K562 (cell line): ENCODE measurements around the gene LIPH. TPM values are rescaled to one million over a fixed set of nuclear protein-coding genes. Genes with fewer than 3 reads are reported as not detected.

Source experiments
- ADNP ChIP-seq: fragments of 200-800 bp; sonication (Bioruptor generic); IDR thresholded peaks from 2 replicates; pipeline ENCODE4 v1.6.1; 2016; ENCODE audit warnings: missing genetic modification characterization, missing compliant biosample characterization
- COPS2 ChIP-seq: fragments of 450-650 bp; conservative IDR thresholded peaks from 2 replicates; pipeline ENCODE4 v1.6.1; 2016; ENCODE audit warnings: mild to moderate bottlenecking, moderate library complexity
- ETV5 ChIP-seq: sonication (generic); formaldehyde crosslinking; IDR thresholded peaks from 2 replicates; pipeline ENCODE4 v1.4.0; 2020; ENCODE audit warnings: low read depth, mild to moderate bottlenecking, missing genetic modification reagents
- FOXM1 ChIP-seq, 2 experiments: fragments of 450-650 bp in 1 of 2; sonication (generic) in 1 of 2; formaldehyde crosslinking in 1 of 2; IDR thresholded peaks; 2 replicates each; pipeline versions ENCODE4 v1.6.1 to v1.9.0; 2017 to 2022; ENCODE audit warnings: low read depth in 2 of 2, mild to moderate bottlenecking in 2 of 2, missing genetic modification reagents in 1 of 2, moderate library complexity in 1 of 2
- FOXP4 ChIP-seq: sonication (generic); formaldehyde crosslinking; IDR thresholded peaks from 2 replicates; pipeline ENCODE4 v1.8.0; 2022; ENCODE audit warnings: mild to moderate bottlenecking, missing genetic modification reagents, borderline replicate concordance
- HES1 ChIP-seq: fragments of 450-650 bp; IDR thresholded peaks from 2 replicates; pipeline ENCODE4 v1.6.1; 2016; ENCODE audit warnings: low read depth, mild to moderate bottlenecking, moderate library complexity
- HMGXB4 ChIP-seq: sonication (generic); formaldehyde crosslinking; IDR thresholded peaks from 2 replicates; pipeline ENCODE4 v1.8.1; 2023; ENCODE audit warnings: mild to moderate bottlenecking, missing genetic modification reagents
- IRF2 ChIP-seq: sonication (generic); formaldehyde crosslinking; IDR thresholded peaks from 2 replicates; pipeline ENCODE4 v1.8.1; 2022; ENCODE audit warnings: mild to moderate bottlenecking, missing genetic modification reagents
- MEIS2 ChIP-seq: fragments of 450-650 bp; IDR thresholded peaks from 2 replicates; pipeline ENCODE4 v1.6.1; 2014; ENCODE audit warnings: mild to moderate bottlenecking; ENCODE audit not compliant: partially characterized antibody
- MNT ChIP-seq, 2 experiments: fragments of 450-650 bp; conservative IDR thresholded peaks; 2 replicates each; pipeline ENCODE4 v1.6.1; 2017; ENCODE audit warnings: mild to moderate bottlenecking in 2 of 2, moderate library complexity in 2 of 2
- NEUROD1 ChIP-seq: fragments of 150-350 bp; IDR thresholded peaks from 2 replicates; pipeline ENCODE4 v1.6.1; 2014; ENCODE audit warnings: borderline replicate concordance, low read length, low read depth; ENCODE audit not compliant: partially characterized antibody
- POLR2A ChIP-seq: fragments of 450-650 bp; conservative IDR thresholded peaks from 2 replicates; pipeline ENCODE4 v1.6.1; 2016
- RBM25 ChIP-seq: fragments of 200-400 bp; formaldehyde crosslinking; IDR thresholded peaks from 2 replicates; pipeline ENCODE4 v1.6.1; 2018; ENCODE audit warnings: low read length, low read depth, moderate library complexity; ENCODE audit not compliant: severe bottlenecking
- RBM39 ChIP-seq: fragments of 200-400 bp; formaldehyde crosslinking; optimal IDR thresholded peaks from 2 replicates; pipeline ENCODE3; 2018; ENCODE audit warnings: low read depth, low read length
- SFPQ ChIP-seq: fragments of 200-400 bp; formaldehyde crosslinking; IDR thresholded peaks from 2 replicates; pipeline ENCODE4 v1.6.1; 2017; ENCODE audit warnings: mild to moderate bottlenecking, low read depth, low read length, moderate library complexity
- TAF15 ChIP-seq: fragments of 200-400 bp; formaldehyde crosslinking; IDR thresholded peaks from 2 replicates; pipeline ENCODE4 v1.6.1; 2017; ENCODE audit warnings: mild to moderate bottlenecking, low read depth, low read length, moderate library complexity
- TCF7L2 ChIP-seq: fragments of 150-350 bp; IDR thresholded peaks from 2 replicates; pipeline ENCODE4 v1.6.1; 2016; ENCODE audit warnings: low read depth, mild to moderate bottlenecking, low read length, moderate library complexity
- ZFP1 ChIP-seq: fragments of 450-650 bp; formaldehyde crosslinking; IDR thresholded peaks from 2 replicates; pipeline ENCODE4 v1.4.0; 2020; ENCODE audit warnings: mild to moderate bottlenecking, mixed read lengths
- ZNF644 ChIP-seq: fragments of 200-800 bp; sonication (Bioruptor generic); IDR thresholded peaks from 2 replicates; pipeline ENCODE4 v1.6.1; 2016; ENCODE audit warnings: low read depth, missing genetic modification characterization, missing compliant biosample characterization
- ZNF76 ChIP-seq: fragments of 250-450 bp; sonication (Bioruptor Pico); IDR thresholded peaks from 2 replicates; pipeline ENCODE4 v1.4.0; 2020; ENCODE audit warnings: mild to moderate bottlenecking, moderate library complexity, borderline replicate concordance
- polyA plus RNA-seq, 8 experiments: library from polyadenylated mRNA; depleted of rRNA in 4 of 8; stranded (reverse) in 5 of 8; unstranded in 3 of 8; fragments of >200 nt; fragmentation: Nextera tagmentation in 2 of 8; fragmentation: Illumina TruSeq in 1 of 8; extraction: Ambion mirVana in 2 of 8; extraction: Trizol in 1 of 8; gene quantifications; 2 replicates each; pipeline versions ENCODE4 v1.2.1 to v1.2.3, GENCODE V29; 2011 to 2014; ENCODE audit warnings: inconsistent platforms in 1 of 8, missing spikeins in 1 of 8
- total RNA-seq, 7 experiments: library from RNA; depleted of rRNA in 6 of 7; stranded (reverse); fragments of >200 nt in 6 of 7; fragmentation: Illumina TruSeq in 2 of 7; extraction: Trizol in 2 of 7; gene quantifications; 2 replicates each; pipeline versions ENCODE4 v1.2.1 to v1.2.3, GENCODE V29; 2011 to 2021; ENCODE audit warnings: low replicate concordance in 1 of 7

LIPH gene
- total and polyA plus RNA-seq, 9 of the 15 experiments (the other 6 are each of a cell fraction or from before 2014, with no cell fraction given) = 0.73 to 1.8 (median 1.3) TPM

- no peak for TF ChIP-seq ZNF644 (tag)
- TF ChIP-seq POLR2A = no peak
- TF ChIP-seq COPS2 = no peak
- no peak for TF ChIP-seq RBM25
- TF ChIP-seq MEIS2 = peak; percentile 93
- TF ChIP-seq HMGXB4 (CRISPR knock-in tag) = no peak
- no peak for TF ChIP-seq ZFP1 (CRISPR knock-in tag)
- TF ChIP-seq TAF15 = no peak
- TF ChIP-seq SFPQ = no peak
- TF ChIP-seq TCF7L2 = no peak
- no peak for TF ChIP-seq ZNF76 (CRISPR knock-in tag)
- TF ChIP-seq NEUROD1 = no peak
- no peak for TF ChIP-seq RBM39
- TF ChIP-seq MNT (conservative IDR thresholded peaks at IDR 0.05) = 0 out of 4 replicates have a peak, but pooled peaks of 1 of the 2 experiments have one; percentile 31
- no peak for TF ChIP-seq ADNP (tag)
- no peak for TF ChIP-seq ETV5
- no peak for TF ChIP-seq IRF2 (CRISPR knock-in tag)
- no peak for TF ChIP-seq HES1
- no peak for TF ChIP-seq FOXP4 (CRISPR knock-in tag)
- no peak for TF ChIP-seq FOXM1 (IDR thresholded peaks at IDR 0.05; ENCODE audit: low read depth)
- no peak for TF ChIP-seq FOXM1 (CRISPR knock-in tag; IDR thresholded peaks at IDR 0.05; ENCODE audit: low read depth)
These were observed at the start of gene LIPH (continued) for GRCh38 chr3:185552358-185552877.
